K562 (cell line): ENCODE measurements around the gene CCNQ. TPM values are rescaled to one million over a fixed set of nuclear protein-coding genes. Genes with fewer than 3 reads are reported as not detected.

ENCODE experiments used
- ATAC-seq: fragments of 200-7000 bp; cut with Tn5 transposase; 3 replicates; pipeline ENCODE4 v1.9.1; 2020; ENCODE audit warnings: moderate library complexity
- BruUV-seq: library from RNA; stranded (reverse); fragments of 400-500 nt; replicated peaks from 2 replicates; lab custom pipeline; 2021; lab: Mats Ljungman, UMichigan
- CTCF ChIA-PET: fragments of 300-600 bp; formaldehyde crosslinking; extraction: SDS; loops from one replicate; lab custom pipeline; 2021; ENCODE audit warnings: low intra/inter-chr PET ratio; lab: Yijun Ruan, JAX
- POLR2A ChIA-PET: fragments of 300-600, 350-650 bp; sonication (Branson Sonifier 250); formaldehyde crosslinking; extraction: SDS; loops from one replicate; lab custom pipeline; 2021; ENCODE audit warnings: antibody characterized with exemption, inconsistent platforms; lab: Yijun Ruan, JAX
- DNase-seq, 4 experiments: peaks; one replicate each; pipeline versions ENCODE4 v3.0.0 to v3.0.0-alpha.2; 2011 to 2018; ENCODE audit warnings: low spot score in 3 of 4, mixed read lengths in 3 of 4; ENCODE audit errors: extremely low read depth in 1 of 4
- FAIRE-seq: peaks from 2 replicates; lab custom pipeline; 2011; peaks lifted over from hg19 to GRCh38; lab: Jason Lieb, UNC
- H2AFZ ChIP-seq: 2 replicates; pipeline ENCODE4 v1.6.0; 2011; ENCODE audit warnings: low read depth, low read length, control low read depth, inconsistent platforms
- H3K27ac ChIP-seq: fragments of 200-600 bp; 3 replicates; pipeline ENCODE4 v1.8.0; 2011; ENCODE audit warnings: low read depth, mild to moderate bottlenecking, control low read depth, inconsistent platforms, low read length, moderate library complexity, mixed read lengths; ENCODE audit errors: extremely low read depth
- H3K27me3 ChIP-seq, 2 experiments: fragments of 300-600 bp in 1 of 2; 2 replicates in 1 of 2; 3 replicates in 1 of 2; pipeline versions ENCODE4 v1.6.0 to v1.8.0; 2011; ENCODE audit warnings: inconsistent platforms in 2 of 2, low read length in 2 of 2, mild to moderate bottlenecking in 1 of 2, mixed read lengths in 1 of 2, moderate library complexity in 1 of 2; ENCODE audit not compliant: control insufficient read depth in 2 of 2, insufficient read depth in 2 of 2
- H3K36me3 ChIP-seq: fragments of 300-600 bp; 3 replicates; pipeline ENCODE4 v1.8.0; 2011; ENCODE audit warnings: mild to moderate bottlenecking, low read length, inconsistent platforms; ENCODE audit not compliant: control insufficient read depth, insufficient read depth
- H3K4me1 ChIP-seq, 2 experiments: fragments of 200-600 bp in 1 of 2; replicated peaks in 1 of 2; 2 replicates in 1 of 2; 3 replicates in 1 of 2; pipeline versions ENCODE4 v1.5.1 to v1.8.0; 2011; ENCODE audit warnings: inconsistent platforms in 2 of 2, low read length in 2 of 2, mild to moderate bottlenecking in 1 of 2, mixed read lengths in 1 of 2, moderate library complexity in 1 of 2; ENCODE audit not compliant: control insufficient read depth in 2 of 2, insufficient read depth in 2 of 2
- H3K4me2 ChIP-seq: 2 replicates; pipeline ENCODE4 v1.6.1; 2011; ENCODE audit warnings: low read length, control low read depth, inconsistent platforms, mixed read lengths; ENCODE audit not compliant: insufficient read depth
- H3K4me3 ChIP-seq: fragments of 200-600 bp; sonication (generic), shearing (Covaris generic); 2 replicates; pipeline ENCODE4 v1.5.1; 2016; ENCODE audit warnings: control low read depth, inconsistent platforms
- H3K79me2 ChIP-seq: fragments of 200-600 bp; 3 replicates; pipeline ENCODE4 v1.8.0; 2011; ENCODE audit warnings: low read length, inconsistent platforms; ENCODE audit not compliant: control insufficient read depth, insufficient read depth
- H3K9ac ChIP-seq, 2 experiments: 2 replicates each; pipeline versions ENCODE4 v1.6.0 to v1.6.1; 2011; ENCODE audit warnings: low read depth in 2 of 2, low read length in 2 of 2, control low read depth in 1 of 2, inconsistent platforms in 1 of 2, mild to moderate bottlenecking in 1 of 2, mixed read lengths in 1 of 2; ENCODE audit not compliant: insufficient read depth in 1 of 2
- H3K9me1 ChIP-seq: one replicate; pipeline ENCODE4 v1.6.0; 2011; ENCODE audit warnings: inconsistent platforms, mild to moderate bottlenecking, low read length, moderate library complexity; ENCODE audit not compliant: control insufficient read depth, insufficient read depth
- H3K9me3 ChIP-seq: replicated peaks from 2 replicates; pipeline ENCODE4 v1.5.1; 2011; ENCODE audit warnings: low read depth, low read length, inconsistent platforms; ENCODE audit not compliant: control insufficient read depth, insufficient read depth
- H4K20me1 ChIP-seq: replicated peaks from 2 replicates; pipeline ENCODE4 v1.6.1; 2011; ENCODE audit warnings: low read length, inconsistent platforms, mixed read lengths; ENCODE audit not compliant: control insufficient read depth, insufficient read depth
- NFE2 ChIP-seq: IDR thresholded peaks from 2 replicates; pipeline ENCODE4 v1.6.1; 2014; ENCODE audit warnings: antibody characterized with exemption, low read depth
- PHF20 ChIP-seq: fragments of 450-650 bp; IDR thresholded peaks from 2 replicates; pipeline ENCODE4 v1.6.1; 2018; ENCODE audit not compliant: partially characterized antibody
- ZBTB7A ChIP-seq: IDR thresholded peaks from 2 replicates; pipeline ENCODE4 v1.6.1; 2011; ENCODE audit warnings: low read depth, mild to moderate bottlenecking, low read length, moderate library complexity, borderline replicate concordance; ENCODE audit not compliant: control insufficient read depth
- WGBS: fragments of 100-300 bp; shearing (Covaris generic); methylation state at CpG from one replicate; pipeline ENCODE4 v1.1.6; 2016; ENCODE audit warnings: low coverage, mixed read lengths; ENCODE audit not compliant: insufficient coverage; ENCODE audit errors: missing lambda C conversion rate; 5-methylcytosine and 5-hydroxymethylcytosine counted together
- in situ Hi-C: fragments of 300-500 bp; cut with MboI; formaldehyde crosslinking; loops from 4 replicates; pipeline ENCODE4 v1.15.0; 2018; ENCODE audit warnings: inconsistent platforms, mixed read lengths
- intact Hi-C: fragments of 100-400 bp; cut with micrococcal nuclease; formaldehyde crosslinking; loops from 2 replicates; pipeline ENCODE4 v1.14.2; 2022
- polyA plus RNA-seq, 8 experiments: library from polyadenylated mRNA; depleted of rRNA in 4 of 8; stranded (reverse) in 5 of 8; unstranded in 3 of 8; fragments of >200 nt; fragmentation: Nextera tagmentation in 2 of 8; fragmentation: Illumina TruSeq in 1 of 8; extraction: Ambion mirVana in 2 of 8; extraction: Trizol in 1 of 8; gene quantifications; 2 replicates each; pipeline versions ENCODE4 v1.2.1 to v1.2.3, GENCODE V29; 2011 to 2014; ENCODE audit warnings: inconsistent platforms in 1 of 8, missing spikeins in 1 of 8
- total RNA-seq, 7 experiments: library from RNA; depleted of rRNA in 6 of 7; stranded (reverse); fragments of >200 nt in 6 of 7; fragmentation: Illumina TruSeq in 2 of 7; extraction: Trizol in 2 of 7; gene quantifications; 2 replicates each; pipeline versions ENCODE4 v1.2.1 to v1.2.3, GENCODE V29; 2011 to 2021; ENCODE audit warnings: low replicate concordance in 1 of 7
- TF ChIP-seq, protein P1 (sequence below): fragments of 450-650 bp; IDR thresholded peaks from 2 replicates; pipeline ENCODE4 v1.6.1; 2016; ENCODE audit warnings: borderline replicate concordance

Gene CCNQ
- total and polyA plus RNA-seq, 9 of the 15 experiments (the other 6 are each of a cell fraction or from before 2014, with no cell fraction given): 0.92 to 53.8 (median 25.3) TPM

DNA sequence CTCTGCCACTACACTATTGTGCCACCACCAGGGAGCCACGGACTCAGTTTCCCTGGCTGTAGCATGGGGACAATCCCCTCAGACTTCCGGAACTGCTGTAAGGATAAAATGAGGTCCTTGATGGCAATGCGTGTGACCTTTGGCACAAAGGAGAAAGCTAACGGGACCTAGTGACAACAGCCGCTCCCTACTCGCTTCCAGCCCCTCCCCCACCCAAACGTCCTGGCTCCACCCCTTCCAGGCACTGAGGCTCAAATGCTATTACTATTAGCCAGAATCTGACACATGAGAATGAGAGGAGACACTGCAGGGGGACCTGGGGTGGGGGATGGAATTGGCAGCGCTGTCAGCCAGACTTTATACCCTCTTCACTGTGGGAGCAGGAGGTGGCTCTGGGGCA, 42.7 kb upstream of the CCNQ start:
- no peaks in the 10 kb centered on the region for H3K79me2 ChIP-seq
- peak overlapping the region in 1 of 2 experiments; percentile 45; a peak in 2 of 4 replicates for H3K9ac ChIP-seq
- no peaks in the 10 kb centered on the region for H3K9me1 ChIP-seq
- BruUV-seq: no TSS peak
- TF ChIP-seq ZBTB7A (0 out of 2 replicates have a peak, but pooled peaks have one; percentile 12), PHF20 (no peak)
- TF ChIP-seq, all 486 proteins: peak for 1
- CTCF ChIA-PET: no interaction called here
- Histone ChIP-seq H3K36me3 (no peaks in the 10 kb centered on the region), H3K4me3 (no peak overlapping the region), H3K4me1 (peaks cover 6 to 75% of the 10 kb centered on the region in 2 experiments; a peak in 3 of 5 replicates), H2AFZ (0 out of 2 replicates have a peak overlapping the region, but pooled peaks have one; percentile 65), H3K27me3 (peaks cover 0 to 22% of the 10 kb centered on the region in 2 experiments; a peak in 3 of 5 replicates), H3K27ac (no peak overlapping the region), H4K20me1 (no peaks in the 10 kb centered on the region), H3K4me2 (0 out of 2 replicates have a peak overlapping the region, but pooled peaks have one; percentile 25), H3K9me3 (no peaks in the 10 kb centered on the region)
- POLR2A ChIA-PET: no interaction called here
- intact Hi-C loops: no loop called here
- ATAC-seq (peak; percentile 51), FAIRE-seq (no peak), DNase-seq (peak in 3 of 4 experiments; percentile 29 to 58 (median 58))
- in situ Hi-C loops: no loop called here
- 8% methylated on average over 8 of the region's 8 CpGs for WGBS

- Histone ChIP-seq H3K9me1 (no peaks in the 10 kb centered on the region), H3K9ac (peak overlapping the region in 1 of 2 experiments; percentile 45; a peak in 2 of 4 replicates), H3K4me1 (peaks cover 2 to 73% of the 10 kb centered on the region in 2 experiments; a peak in 3 of 5 replicates), H3K79me2 (no peaks in the 10 kb centered on the region), H3K36me3 (no peaks in the 10 kb centered on the region), H3K4me2 (no peak overlapping the region), H3K4me3 (no peak overlapping the region), H3K27me3 (peaks cover 0 to 26% of the 10 kb centered on the region in 2 experiments; a peak in 3 of 5 replicates), H2AFZ (0 out of 2 replicates have a peak overlapping the region, but pooled peaks have one; percentile 65), H3K9me3 (no peaks in the 10 kb centered on the region), H3K27ac (no peak overlapping the region)
- POLR2A ChIA-PET: interaction anchor here (0.7 kb wide), 1 partner anchor 45 kb away, joined by 3 read pairs; no protein-coding TSS in a partner anchor
- no peak for ATAC-seq
- DNase-seq: peak in 1 of 4 experiments; percentile 2
- no TSS peak for BruUV-seq
- intact Hi-C loops: no loop called here
- WGBS: 57% methylated on average over 11 of the region's 26 CpGs
- CTCF ChIA-PET: no interaction called here
- FAIRE-seq: no peak
- TF ChIP-seq, protein P1, sequence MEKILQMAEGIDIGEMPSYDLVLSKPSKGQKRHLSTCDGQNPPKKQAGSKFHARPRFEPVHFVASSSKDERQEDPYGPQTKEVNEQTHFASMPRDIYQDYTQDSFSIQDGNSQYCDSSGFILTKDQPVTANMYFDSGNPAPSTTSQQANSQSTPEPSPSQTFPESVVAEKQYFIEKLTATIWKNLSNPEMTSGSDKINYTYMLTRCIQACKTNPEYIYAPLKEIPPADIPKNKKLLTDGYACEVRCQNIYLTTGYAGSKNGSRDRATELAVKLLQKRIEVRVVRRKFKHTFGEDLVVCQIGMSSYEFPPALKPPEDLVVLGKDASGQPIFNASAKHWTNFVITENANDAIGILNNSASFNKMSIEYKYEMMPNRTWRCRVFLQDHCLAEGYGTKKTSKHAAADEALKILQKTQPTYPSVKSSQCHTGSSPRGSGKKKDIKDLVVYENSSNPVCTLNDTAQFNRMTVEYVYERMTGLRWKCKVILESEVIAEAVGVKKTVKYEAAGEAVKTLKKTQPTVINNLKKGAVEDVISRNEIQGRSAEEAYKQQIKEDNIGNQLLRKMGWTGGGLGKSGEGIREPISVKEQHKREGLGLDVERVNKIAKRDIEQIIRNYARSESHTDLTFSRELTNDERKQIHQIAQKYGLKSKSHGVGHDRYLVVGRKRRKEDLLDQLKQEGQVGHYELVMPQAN: no peak
- peak; percentile 29; the same call in 1 of the 2 replicates for TF ChIP-seq NFE2
- TF ChIP-seq, all 486 proteins: peak for 1
- in situ Hi-C loops: no loop called here
- no peaks in the 10 kb centered on the region for H4K20me1 ChIP-seq
Measured at GRCh38 chrX:153640736-153641575, 42.0 kb upstream of the CCNQ start.
